ENCODE results near the gene PKD1. TPM values are rescaled to one million over a fixed set of nuclear protein-coding genes. Genes with fewer than 3 reads are reported as not detected.

PKD1 gene
- total RNA-seq, 1 donor from 2014 or later: 183 TPM

DNA sequence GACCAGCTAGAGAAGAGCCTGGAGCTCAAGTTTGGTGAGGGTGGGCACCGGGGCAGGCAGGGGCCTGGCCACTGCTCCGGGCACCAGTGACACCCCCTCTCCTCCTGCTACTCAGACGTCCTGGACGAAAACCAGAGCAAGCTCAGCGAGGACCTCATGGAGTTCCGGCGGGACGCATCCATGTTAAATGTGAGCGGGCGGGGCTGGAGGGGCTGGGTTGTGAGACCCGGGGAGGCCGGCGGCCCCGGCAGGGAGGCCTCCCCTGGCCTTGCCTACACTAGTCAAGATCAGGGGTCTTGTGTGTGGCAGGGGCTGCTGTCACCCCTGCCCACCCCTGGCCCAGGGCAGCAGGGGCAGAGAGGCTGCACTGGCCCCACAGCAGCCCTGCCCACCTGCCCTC is 37.7 kb upstream of the PKD1 start:
- Mint-ChIP-seq H3K27me3 (ENCODE audit: low read depth) (no peaks in the 10 kb centered on the region), H3K36me3 (peaks cover 19% of the 10 kb centered on the region), H3K4me1 (no peaks in the 10 kb centered on the region), H3K9me3 (no peaks in the 10 kb centered on the region), H3K4me3 (no peak overlapping the region), H3K27ac (no peak overlapping the region)
- TF ChIP-seq, protein P1, sequence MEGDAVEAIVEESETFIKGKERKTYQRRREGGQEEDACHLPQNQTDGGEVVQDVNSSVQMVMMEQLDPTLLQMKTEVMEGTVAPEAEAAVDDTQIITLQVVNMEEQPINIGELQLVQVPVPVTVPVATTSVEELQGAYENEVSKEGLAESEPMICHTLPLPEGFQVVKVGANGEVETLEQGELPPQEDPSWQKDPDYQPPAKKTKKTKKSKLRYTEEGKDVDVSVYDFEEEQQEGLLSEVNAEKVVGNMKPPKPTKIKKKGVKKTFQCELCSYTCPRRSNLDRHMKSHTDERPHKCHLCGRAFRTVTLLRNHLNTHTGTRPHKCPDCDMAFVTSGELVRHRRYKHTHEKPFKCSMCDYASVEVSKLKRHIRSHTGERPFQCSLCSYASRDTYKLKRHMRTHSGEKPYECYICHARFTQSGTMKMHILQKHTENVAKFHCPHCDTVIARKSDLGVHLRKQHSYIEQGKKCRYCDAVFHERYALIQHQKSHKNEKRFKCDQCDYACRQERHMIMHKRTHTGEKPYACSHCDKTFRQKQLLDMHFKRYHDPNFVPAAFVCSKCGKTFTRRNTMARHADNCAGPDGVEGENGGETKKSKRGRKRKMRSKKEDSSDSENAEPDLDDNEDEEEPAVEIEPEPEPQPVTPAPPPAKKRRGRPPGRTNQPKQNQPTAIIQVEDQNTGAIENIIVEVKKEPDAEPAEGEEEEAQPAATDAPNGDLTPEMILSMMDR (IDR thresholded peaks at IDR 0.05; ENCODE audit: unreplicated experiment): no peak
- no peak for DNase-seq (ENCODE audit: low spot score in 2 of 2, unreplicated experiment in 2 of 2)

DNA sequence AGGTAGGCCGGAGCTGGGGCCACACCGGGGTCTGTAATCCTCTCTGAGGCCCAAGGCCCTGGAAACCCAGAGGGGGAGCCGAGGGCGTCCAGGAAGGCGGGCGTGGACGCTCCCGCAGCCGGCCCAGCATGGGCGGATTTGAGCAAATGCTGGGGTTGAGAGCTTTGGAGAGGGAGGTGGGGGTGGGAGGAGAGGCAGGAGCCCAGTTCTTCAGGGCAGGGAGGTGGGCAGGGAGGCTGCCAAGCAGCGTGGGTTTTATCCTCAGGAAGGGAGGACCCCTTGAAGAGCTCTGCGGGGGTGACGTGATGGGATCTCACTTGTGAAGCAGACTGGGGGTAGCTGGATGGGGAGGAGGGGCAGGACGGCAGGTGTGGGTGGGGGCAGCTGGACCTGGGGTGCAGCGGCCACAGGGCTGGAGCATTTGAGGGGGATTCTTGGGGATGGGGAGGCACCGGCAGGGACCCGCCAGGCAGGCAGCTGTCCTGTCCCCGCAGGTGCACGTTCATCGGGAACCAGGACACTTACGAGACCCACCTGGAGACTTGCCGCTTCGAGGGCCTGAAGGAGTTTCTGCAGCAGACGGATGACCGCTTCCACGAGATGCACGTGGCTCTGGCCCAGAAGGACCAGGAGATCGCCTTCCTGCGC is 37.1 kb upstream of the PKD1 start:
- DNase-seq (ENCODE audit: low spot score in 2 of 2, unreplicated experiment in 2 of 2): no peak
- TF ChIP-seq, protein P1 (IDR thresholded peaks at IDR 0.05; ENCODE audit: unreplicated experiment): no peak
- no peaks in the 10 kb centered on the region for H3K27me3 Mint-ChIP-seq (ENCODE audit: low read depth)
- H3K4me3 Mint-ChIP-seq: no peak overlapping the region
- no peak overlapping the region for H3K27ac Mint-ChIP-seq
- peaks cover 22% of the 10 kb centered on the region for H3K36me3 Mint-ChIP-seq
- H3K9me3 Mint-ChIP-seq: no peaks in the 10 kb centered on the region
- no peaks in the 10 kb centered on the region for H3K4me1 Mint-ChIP-seq

DNA sequence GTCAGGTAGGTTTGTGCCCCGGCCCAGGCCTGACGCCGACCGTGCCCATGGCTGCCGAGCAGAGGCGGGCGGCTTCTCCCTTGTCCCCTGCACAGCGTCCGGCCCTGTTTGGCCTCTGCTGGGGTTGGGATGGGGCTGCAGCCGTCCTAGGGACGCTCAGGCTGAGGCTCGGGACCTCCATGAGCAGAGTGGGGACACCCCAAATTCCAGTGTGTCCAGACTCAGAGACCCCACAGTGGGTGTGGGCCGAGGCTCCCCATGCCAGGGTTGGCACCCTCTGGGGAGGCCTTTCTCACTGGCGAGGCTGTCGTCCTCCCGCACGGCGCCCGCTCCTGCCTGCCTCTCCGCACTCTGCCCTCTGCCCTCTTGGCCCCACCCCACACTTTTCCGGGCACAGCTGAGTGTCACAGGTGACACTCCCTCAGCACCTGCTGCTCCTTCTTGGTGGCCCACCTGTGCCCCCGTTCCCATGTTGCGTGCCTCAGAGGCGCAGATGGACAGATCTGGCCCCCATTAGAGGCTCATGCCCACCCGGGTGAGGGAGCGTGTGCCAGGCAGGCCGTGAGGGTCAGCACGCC is 36.0 kb upstream of the PKD1 start:
- TF ChIP-seq, protein P1 (IDR thresholded peaks at IDR 0.05; ENCODE audit: unreplicated experiment): no peak
- no peak overlapping the region for H3K4me3 Mint-ChIP-seq
- H3K4me1 Mint-ChIP-seq: no peaks in the 10 kb centered on the region
- H3K27me3 Mint-ChIP-seq (ENCODE audit: low read depth): no peaks in the 10 kb centered on the region
- no peak overlapping the region for H3K27ac Mint-ChIP-seq
- H3K36me3 Mint-ChIP-seq: peaks cover 17% of the 10 kb centered on the region
- no peaks in the 10 kb centered on the region for H3K9me3 Mint-ChIP-seq
- DNase-seq (ENCODE audit: low spot score in 2 of 2, unreplicated experiment in 2 of 2): no peak

DNA sequence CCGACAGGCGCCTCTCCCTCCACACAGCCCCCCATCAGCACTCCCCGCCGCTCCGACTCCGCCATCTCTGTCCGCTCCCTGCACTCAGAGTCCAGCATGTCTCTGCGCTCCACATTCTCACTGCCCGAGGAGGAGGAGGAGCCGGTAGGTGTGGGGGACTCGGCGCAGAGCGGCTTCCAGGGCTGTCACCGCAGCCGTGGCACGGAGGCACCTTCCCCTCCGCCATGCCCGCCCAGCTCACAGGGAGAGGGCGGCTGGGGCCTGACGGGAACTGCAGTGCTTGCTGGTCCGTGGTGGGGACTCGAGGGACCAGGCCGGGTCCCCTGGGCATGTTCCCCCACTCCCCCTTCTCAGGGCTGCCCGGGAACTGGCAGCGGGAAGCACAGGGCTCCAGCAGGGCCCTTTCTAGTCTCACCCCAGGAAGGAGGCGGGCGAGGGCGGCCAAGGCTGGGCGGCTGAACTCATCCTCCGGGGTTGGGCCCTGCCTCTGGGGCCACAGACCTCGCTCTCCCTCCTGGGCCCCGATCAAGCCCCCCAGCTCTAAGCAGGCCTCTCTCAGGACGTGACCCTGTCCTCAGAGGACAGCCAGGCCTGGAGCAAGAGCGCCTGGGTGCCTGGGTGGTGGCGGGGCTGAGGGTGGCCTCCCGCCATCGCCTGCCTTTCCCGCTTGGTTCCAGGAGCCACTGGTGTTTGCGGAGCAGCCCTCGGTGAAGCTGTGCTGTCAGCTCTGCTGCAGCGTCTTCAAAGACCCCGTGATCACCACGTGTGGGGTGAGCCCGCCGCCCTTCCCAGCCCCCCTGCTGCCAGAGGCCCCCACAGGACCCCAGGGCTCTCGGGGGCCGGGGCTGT is 35.1 kb upstream of the PKD1 start:
- Mint-ChIP-seq H3K4me3 (no peak overlapping the region), H3K4me1 (no peaks in the 10 kb centered on the region)

DNA sequence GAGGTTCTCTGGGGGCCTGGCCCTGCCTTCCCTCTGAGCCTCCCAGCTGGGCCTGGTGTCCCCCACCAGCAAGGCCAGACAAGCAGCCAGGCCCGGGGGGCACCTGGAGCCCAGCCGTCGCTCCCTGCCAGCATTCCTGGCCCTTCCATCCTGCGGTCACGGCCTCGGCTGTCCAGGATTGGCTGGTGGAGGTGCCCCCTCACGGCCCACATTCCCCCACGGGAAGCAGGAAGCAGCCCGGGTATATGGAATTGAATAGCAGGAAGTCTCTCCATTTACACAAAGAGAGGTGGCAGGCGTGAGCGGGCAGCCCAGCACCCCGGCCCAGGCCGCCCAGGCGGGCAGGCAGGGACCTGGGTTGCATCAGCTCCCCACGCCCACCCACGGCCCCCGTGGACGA is 34.4 kb upstream of the PKD1 start:
- H3K27ac Mint-ChIP-seq: no peak overlapping the region
- no peaks in the 10 kb centered on the region for H3K4me1 Mint-ChIP-seq
- TF ChIP-seq, protein P1 (IDR thresholded peaks at IDR 0.05; ENCODE audit: unreplicated experiment): no peak
- H3K4me3 Mint-ChIP-seq: no peak overlapping the region
- H3K27me3 Mint-ChIP-seq (ENCODE audit: low read depth): no peaks in the 10 kb centered on the region
- DNase-seq (ENCODE audit: low spot score in 2 of 2, unreplicated experiment in 2 of 2): no peak
- H3K9me3 Mint-ChIP-seq: no peaks in the 10 kb centered on the region
- H3K36me3 Mint-ChIP-seq: peaks cover 17% of the 10 kb centered on the region

More for the DNA sequence above, 35.1 kb upstream of the PKD1 start:
- Mint-ChIP-seq H3K36me3 (peaks cover 18% of the 10 kb centered on the region), H3K27me3 (ENCODE audit: low read depth) (no peaks in the 10 kb centered on the region), H3K9me3 (no peaks in the 10 kb centered on the region), H3K27ac (no peak overlapping the region)
- TF ChIP-seq, protein P1 (IDR thresholded peaks at IDR 0.05; ENCODE audit: unreplicated experiment): no peak
- no peak for DNase-seq (ENCODE audit: low spot score in 2 of 2, unreplicated experiment in 2 of 2)

Measured in mesothelial cell of epicardium (in vitro differentiated cells).